H9 (cell line): ENCODE data around the gene FAM180A. TPM values are rescaled to one million over a fixed set of nuclear protein-coding genes. Genes with fewer than 3 reads are reported as not detected.

Experiments
- DNase-seq: peaks from one replicate; pipeline ENCODE4 v3.0.0-alpha.2; 2017
- H2AFZ ChIP-seq: one replicate; pipeline ENCODE4 v1.6.1; 2013; ENCODE audit warnings: mild to moderate bottlenecking, low read length, control low read depth, moderate library complexity
- H2AK5ac ChIP-seq: 2 replicates; pipeline ENCODE4 v1.6.1; 2013; ENCODE audit warnings: low read length, control low read depth, mixed read lengths; ENCODE audit not compliant: insufficient read length
- H2BK120ac ChIP-seq: one replicate; pipeline ENCODE4 v1.6.1; 2013; ENCODE audit warnings: low read depth, mild to moderate bottlenecking, low read length, control low read depth, inconsistent platforms; ENCODE audit not compliant: poor library complexity, severe bottlenecking
- H2BK12ac ChIP-seq: 2 replicates; pipeline ENCODE4 v1.6.1; 2013; ENCODE audit warnings: low read length, control low read depth, mixed read lengths, low read depth; ENCODE audit not compliant: insufficient read length
- H2BK15ac ChIP-seq: 2 replicates; pipeline ENCODE4 v1.6.1; 2013; ENCODE audit warnings: low read depth, low read length, control low read depth
- H2BK20ac ChIP-seq: one replicate; pipeline ENCODE4 v1.6.1; 2013; ENCODE audit warnings: low read depth, mild to moderate bottlenecking, low read length, control low read depth, inconsistent platforms; ENCODE audit not compliant: poor library complexity, severe bottlenecking
- H2BK5ac ChIP-seq: 2 replicates; pipeline ENCODE4 v1.6.1; 2013; ENCODE audit warnings: low read length, control low read depth, mixed read lengths; ENCODE audit not compliant: insufficient read length
- H3K14ac ChIP-seq: 2 replicates; pipeline ENCODE4 v1.6.1; 2013; ENCODE audit warnings: low read length, control low read depth; ENCODE audit not compliant: insufficient read depth
- H3K18ac ChIP-seq: 2 replicates; pipeline ENCODE4 v1.6.1; 2013; ENCODE audit warnings: low read depth, mild to moderate bottlenecking, mixed read lengths, low read length, control low read depth; ENCODE audit not compliant: insufficient read length
- H3K23ac ChIP-seq: 2 replicates; pipeline ENCODE4 v1.6.1; 2013; ENCODE audit warnings: low read length, control low read depth, mixed read lengths, low read depth; ENCODE audit not compliant: insufficient read length
- H3K23me2 ChIP-seq: 2 replicates; pipeline ENCODE4 v1.6.1; 2013; ENCODE audit warnings: low read depth, mild to moderate bottlenecking, mixed read lengths, low read length, control low read depth; ENCODE audit not compliant: insufficient read length, poor library complexity, severe bottlenecking
- H3K27ac ChIP-seq: 2 replicates; pipeline ENCODE4 v1.5.1; 2013; ENCODE audit warnings: low read length, control low read depth, mixed read lengths, low read depth; ENCODE audit not compliant: insufficient read length
- H3K27me3 ChIP-seq: 2 replicates; pipeline ENCODE4 v1.6.1; 2013; ENCODE audit warnings: low read length, control low read depth, inconsistent platforms; ENCODE audit not compliant: insufficient read depth
- H3K4ac ChIP-seq: 2 replicates; pipeline ENCODE4 v1.6.1; 2013; ENCODE audit warnings: low read depth, mild to moderate bottlenecking, control low read depth, inconsistent platforms, low read length, moderate library complexity
- H3K4me1 ChIP-seq: 2 replicates; pipeline ENCODE4 v1.6.1; 2013; ENCODE audit warnings: low read length, control low read depth, inconsistent platforms; ENCODE audit not compliant: insufficient read depth
- H3K4me2 ChIP-seq: 2 replicates; pipeline ENCODE4 v1.6.1; 2013; ENCODE audit warnings: low read length, control low read depth, mixed read lengths; ENCODE audit not compliant: insufficient read length, insufficient read depth
- H3K56ac ChIP-seq: 2 replicates; pipeline ENCODE4 v1.6.1; 2013; ENCODE audit warnings: low read depth, mild to moderate bottlenecking, mixed read lengths, low read length, control low read depth; ENCODE audit not compliant: insufficient read length
- H3K79me1 ChIP-seq: 2 replicates; pipeline ENCODE4 v1.6.1; 2013; ENCODE audit warnings: low read depth, mild to moderate bottlenecking, moderate library complexity, low read length, control low read depth, inconsistent platforms; ENCODE audit not compliant: insufficient read depth, poor library complexity, severe bottlenecking
- H3K79me2 ChIP-seq: 2 replicates; pipeline ENCODE4 v1.6.1; 2013; ENCODE audit warnings: low read length, control low read depth, inconsistent platforms; ENCODE audit not compliant: insufficient read depth
- H3K9ac ChIP-seq: 2 replicates; pipeline ENCODE4 v1.6.1; 2013; ENCODE audit warnings: low read length, control low read depth, mixed read lengths; ENCODE audit not compliant: insufficient read length; ENCODE audit errors: extremely low read depth
- H3K9me3 ChIP-seq: one replicate; pipeline ENCODE4 v1.6.1; 2013; ENCODE audit warnings: low read depth, low read length, inconsistent platforms; ENCODE audit not compliant: control insufficient read depth
- H3T11ph ChIP-seq: one replicate; pipeline ENCODE4 v1.6.1; 2013; ENCODE audit warnings: mild to moderate bottlenecking, low read length, control low read depth, inconsistent platforms
- H4K20me1 ChIP-seq: one replicate; pipeline ENCODE4 v1.6.1; 2013; ENCODE audit not compliant: control insufficient read depth, insufficient read length, insufficient read depth
- H4K5ac ChIP-seq: 2 replicates; pipeline ENCODE4 v1.6.1; 2013; ENCODE audit warnings: low read depth, mild to moderate bottlenecking, mixed read lengths, low read length, control low read depth; ENCODE audit not compliant: insufficient read length
- H4K8ac ChIP-seq: replicated peaks from 2 replicates; pipeline ENCODE4 v1.6.1; 2013; ENCODE audit warnings: low read length, control low read depth, mixed read lengths, low read depth; ENCODE audit not compliant: insufficient read length
- H4K91ac ChIP-seq: 2 replicates; pipeline ENCODE4 v1.6.1; 2013; ENCODE audit warnings: low read depth, mild to moderate bottlenecking, moderate library complexity, mixed read lengths, low read length, control low read depth; ENCODE audit not compliant: insufficient read length
- H3K27ac Mint-ChIP-seq, 3 experiments: 2 replicates in 2 of 3; 3 replicates in 1 of 3; pipeline ENCODE4 v1.8.0; 2020 to 2021; ENCODE audit warnings: mixed read lengths in 3 of 3, mild to moderate bottlenecking in 1 of 3, moderate library complexity in 1 of 3
- H3K27me3 Mint-ChIP-seq: 2 replicates; pipeline ENCODE4 v1.8.0; 2021; ENCODE audit warnings: low read depth, mild to moderate bottlenecking, moderate library complexity, mixed read lengths
- H3K36me3 Mint-ChIP-seq, 3 experiments: 2 replicates in 2 of 3; 3 replicates in 1 of 3; pipeline ENCODE4 v1.8.0; 2020 to 2021; ENCODE audit warnings: low read depth in 3 of 3, mixed read lengths in 3 of 3; ENCODE audit not compliant: insufficient read depth in 1 of 3
- H3K4me1 Mint-ChIP-seq, 2 experiments: 2 replicates each; pipeline ENCODE4 v1.8.0; 2020; ENCODE audit warnings: mixed read lengths in 2 of 2
- H3K4me3 Mint-ChIP-seq, 2 experiments: 2 replicates in 1 of 2; 3 replicates in 1 of 2; pipeline ENCODE4 v1.8.0; 2020 to 2021; ENCODE audit warnings: mild to moderate bottlenecking in 2 of 2, mixed read lengths in 2 of 2, moderate library complexity in 1 of 2
- H3K9me3 Mint-ChIP-seq, 2 experiments: 2 replicates in 1 of 2; 3 replicates in 1 of 2; pipeline ENCODE4 v1.8.0; 2020; ENCODE audit warnings: mild to moderate bottlenecking in 2 of 2, mixed read lengths in 2 of 2, moderate library complexity in 1 of 2
- CTCF ChIP-seq: fragments of 200-600 bp; sonication (generic); conservative IDR thresholded peaks from 3 replicates; pipeline ENCODE4 v1.8.0; 2021; ENCODE audit warnings: antibody characterized with exemption, mild to moderate bottlenecking
- WGBS: extraction: QIAGEN DNeasy Blood & Tissue Kit; methylation state at CpG from one replicate; pipeline ENCODE4 v1.1.7; 2013; ENCODE audit warnings: missing lambda C conversion rate, low lambda C conversion rate, mixed read lengths; ENCODE audit not compliant: insufficient read length; ENCODE audit errors: extremely low coverage; 5-methylcytosine and 5-hydroxymethylcytosine counted together
- total RNA-seq: library from RNA; stranded (reverse); gene quantifications from 2 replicates; pipeline ENCODE4 v1.2.1, GENCODE V29; 2021

Gene FAM180A
- total RNA-seq, 1 experiment from 2014 or later, result not detected

GRCh38 chr7:135684699-135685098 is 63.9 kb downstream of the FAM180A start:
- H3K4ac ChIP-seq, result no peak overlapping the region
- Mint-ChIP-seq H3K27ac (no peak overlapping the region), H3K36me3 (peaks cover 0 to 19% (median 9%) of the 10 kb centered on the region in 3 experiments; a peak in 4 of 7 replicates), H3K27me3 (no peaks in the 10 kb centered on the region), H3K4me1 (peaks cover 0 to 6% of the 10 kb centered on the region in 2 experiments; a peak in 1 of 4 replicates), H3K9me3 (no peaks in the 10 kb centered on the region), H3K4me3 (no peak overlapping the region)
- H4K5ac ChIP-seq, result no peak overlapping the region
- H2BK20ac ChIP-seq, result no peak overlapping the region
- no peak overlapping the region for H4K91ac ChIP-seq
- H2BK12ac ChIP-seq, result no peak overlapping the region
- H3K18ac ChIP-seq, result no peak overlapping the region
- H3K23ac ChIP-seq, result no peak overlapping the region
- H2AFZ ChIP-seq, result no peak overlapping the region
- no peak overlapping the region for H3K27ac ChIP-seq
- no peak for TF ChIP-seq CTCF
- no peaks in the 10 kb centered on the region for H3K79me2 ChIP-seq
- H3K56ac ChIP-seq, result no peak overlapping the region
- H2AK5ac ChIP-seq, result no peak overlapping the region
- no peak overlapping the region for H3K4me2 ChIP-seq
- no peak for DNase-seq
- no peaks in the 10 kb centered on the region for H4K20me1 ChIP-seq
- H2BK120ac ChIP-seq, result no peak overlapping the region
- H3K14ac ChIP-seq, result no peak overlapping the region
- no peak overlapping the region for H3T11ph ChIP-seq
- no peak overlapping the region for H3K9ac ChIP-seq
- H3K79me1 ChIP-seq, result no peaks in the 10 kb centered on the region
- H2BK5ac ChIP-seq, result no peak overlapping the region
- no peaks in the 10 kb centered on the region for H3K9me3 ChIP-seq
- no peak overlapping the region for H4K8ac ChIP-seq
- no CpG with 5 or more reads among the region's 5 CpGs for WGBS
- no peak overlapping the region for H2BK15ac ChIP-seq
- H3K4me1 ChIP-seq, result no peaks in the 10 kb centered on the region; the same call in 1 of the 2 replicates
- H3K27me3 ChIP-seq, result no peaks in the 10 kb centered on the region
- no peaks in the 10 kb centered on the region for H3K23me2 ChIP-seq
